Psoas muscle (tissue), 8 donors: ENCODE data around the gene USB1. TPM values are rescaled to one million over a fixed set of nuclear protein-coding genes. Genes with fewer than 3 reads are reported as not detected.

Experiments used
- ATAC-seq, 4 donors: fragments of 200-7000 bp; cut with Tn5 transposase; one replicate each; pipeline ENCODE4 v1.9.1; 2020; ENCODE audit warnings: moderate library complexity in 3 of 4, mild to moderate bottlenecking in 2 of 4
- DNase-seq, 2 donors: peaks; one replicate each; pipeline ENCODE4 v3.0.0-alpha.2; 2020
- H3K27ac ChIP-seq: fragments of 200-600 bp; one replicate; pipeline ENCODE4 v1.8.0; 2022
- H3K27me3 ChIP-seq, 3 donors: fragments of 200-600 bp in 1 of 3; one replicate each; pipeline versions ENCODE4 v1.6.1 to v1.8.0; 2013 to 2022; ENCODE audit warnings: low read length in 2 of 3, mild to moderate bottlenecking in 2 of 3, moderate library complexity in 1 of 3; ENCODE audit not compliant: insufficient read depth in 3 of 3
- H3K36me3 ChIP-seq, 2 donors: fragments of 200-600 bp in 1 of 2; one replicate each; pipeline versions ENCODE4 v1.6.1 to v1.8.0; 2013 to 2022; ENCODE audit warnings: low read depth in 1 of 2, mild to moderate bottlenecking in 1 of 2, moderate library complexity in 1 of 2; ENCODE audit not compliant: insufficient read depth in 1 of 2
- H3K4me1 ChIP-seq: fragments of 200-600 bp; one replicate; pipeline ENCODE4 v1.8.0; 2022
- H3K4me3 ChIP-seq: fragments of 200-600 bp; one replicate; pipeline ENCODE4 v1.8.0; 2022; ENCODE audit warnings: mild to moderate bottlenecking
- H3K9me3 ChIP-seq: fragments of 200-600 bp; one replicate; pipeline ENCODE4 v1.8.0; 2022
- WGBS, 3 donors: extraction: QIAGEN DNeasy Blood & Tissue Kit; methylation state at CpG; one replicate each; pipeline versions ENCODE4 v1.1.6 to v1.1.7; 2013; 5-methylcytosine and 5-hydroxymethylcytosine counted together
- intact Hi-C, 2 donors: fragments of 100-400 bp; cut with DNase I; formaldehyde crosslinking; loops; one replicate each; pipeline versions ENCODE4 v1.11.0 to v1.14.2; 2022
- long read RNA-seq, 2 donors: library from polyadenylated mRNA; unstranded; transcript quantifications; one replicate each; pipeline ENCODE4 v2.0.0, GENCODE V29; 2021
- polyA plus RNA-seq, 3 donors: library from polyadenylated mRNA; stranded (reverse); fragments of 200-250 nt; gene quantifications; one replicate each; pipeline ENCODE4 v1.2.3, GENCODE V29; 2013
- total RNA-seq, 4 donors: library from RNA; stranded (reverse); fragmentation: NEBNext Ultra II Directional in 2 of 4; extraction: Animal tissue kit (Norgen Biotek cat#: 25700) in 2 of 4; gene quantifications; one replicate each; pipeline versions ENCODE4 v1.2.1 to v1.2.4, GENCODE V29; 2021 to 2023
- TF ChIP-seq, protein P1 (sequence below): fragments of 200-600 bp; IDR thresholded peaks from one replicate; pipeline ENCODE4 v1.8.0; 2022; ENCODE audit warnings: antibody characterized with exemption
- donor health status: healthy with polysubstance abuse.
- donor health status: DM: no; HTN: no; CAD: no; lungs with moderate emphysema.
- donor health status: Bipolar disorder and iron deficiency.
- donor health status: healthy.
- donor health status: DM: yes; HTN: yes; CAD: no.
- donor health status: DM: no; HTN: no; CAD: no.
- donor health status: DM: no; HTN: no; CAD: no.
- donor health status: DM: yes; HTN: yes; CAD: no.

USB1 gene
- total RNA-seq (10 to 100 TPM; 10.1 to 26.0 (median 17.8) TPM), polyA plus RNA-seq (10 to 100 TPM; 17.0 to 30.7 (median 28.3) TPM)
- long read RNA-seq, donor 1, transcript USB1-201 (7 exons, 2,282 nt): major isoform, 6 of 7 reads
- long read RNA-seq, donor 1, partial matches to known transcripts: 0 of 7 reads
- long read RNA-seq, donor 1, other reads (novel, unspliced or antisense): 0 of 7 reads
- long read RNA-seq, donor 2, transcript USB1-201 (7 exons, 2,282 nt): major isoform, 8 of 16 reads
- long read RNA-seq, donor 2, partial matches to known transcripts: 4 of 16 reads
- long read RNA-seq, donor 2, other reads (novel, unspliced or antisense): 2 of 16 reads

DNA sequence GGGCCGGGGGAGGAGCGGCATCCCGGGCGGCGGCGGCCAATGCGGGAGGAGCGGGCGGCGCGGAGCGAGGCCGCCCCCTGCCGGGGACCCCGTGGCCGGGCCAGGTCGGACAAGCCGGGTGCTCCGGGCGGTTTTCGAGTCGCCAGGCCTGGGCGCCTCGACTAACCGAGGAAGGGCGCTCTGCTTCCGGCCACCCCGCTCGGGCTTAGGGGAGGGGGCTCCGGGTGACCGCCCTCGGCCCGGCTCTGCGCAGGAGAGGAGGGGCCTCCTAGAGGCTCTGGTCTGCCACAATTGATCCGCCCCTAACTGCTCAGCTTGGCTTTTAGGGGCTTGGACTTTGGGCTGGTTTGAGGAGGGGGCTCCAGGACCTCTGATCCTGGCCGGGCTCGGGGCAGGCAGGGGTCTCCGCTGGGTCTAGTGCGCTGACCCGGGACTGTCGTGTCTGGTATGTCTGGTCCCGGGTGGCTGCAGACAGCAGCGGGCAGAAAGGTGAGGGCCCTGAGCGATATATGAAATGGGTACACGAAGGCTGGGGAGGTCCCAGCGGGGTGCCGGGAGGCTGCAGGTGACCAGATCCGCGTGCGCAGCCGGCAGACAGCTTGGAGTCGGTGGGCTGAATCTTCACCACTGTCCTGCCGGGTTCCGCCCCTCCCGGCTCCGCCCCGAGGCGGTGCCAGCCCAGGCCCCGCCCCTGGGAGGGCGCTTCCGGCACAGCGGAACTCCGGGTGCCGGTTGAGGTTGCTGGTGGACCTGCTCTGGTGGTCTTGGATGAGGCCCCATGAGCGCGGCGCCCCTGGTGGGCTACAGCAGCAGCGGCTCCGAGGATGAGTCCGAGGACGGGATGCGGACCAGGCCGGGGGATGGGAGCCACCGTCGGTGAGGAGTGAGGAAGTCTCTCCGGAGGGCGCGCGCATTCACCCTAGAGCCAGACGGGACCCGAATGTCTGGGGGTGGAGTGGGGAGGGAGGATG, at the start of gene USB1:
Gene USB1, plus strand, starts transcription at position 702 of the 971 bp plus-strand sequence. Its CDS starts 77 bp downstream, at position 779.
- Histone ChIP-seq H3K27ac (peak within 1 kb of the TSS; percentile 91), H3K27me3 (no peaks in the 10 kb centered on the region), H3K36me3 (peaks cover 0 to 36% of the 10 kb centered on the region in 2 donors), H3K9me3 (no peaks in the 10 kb centered on the region), H3K4me1 (peaks cover 11% of the 10 kb centered on the region), H3K4me3 (peak within 1 kb of the TSS; percentile 90)
- TF ChIP-seq, protein P1, sequence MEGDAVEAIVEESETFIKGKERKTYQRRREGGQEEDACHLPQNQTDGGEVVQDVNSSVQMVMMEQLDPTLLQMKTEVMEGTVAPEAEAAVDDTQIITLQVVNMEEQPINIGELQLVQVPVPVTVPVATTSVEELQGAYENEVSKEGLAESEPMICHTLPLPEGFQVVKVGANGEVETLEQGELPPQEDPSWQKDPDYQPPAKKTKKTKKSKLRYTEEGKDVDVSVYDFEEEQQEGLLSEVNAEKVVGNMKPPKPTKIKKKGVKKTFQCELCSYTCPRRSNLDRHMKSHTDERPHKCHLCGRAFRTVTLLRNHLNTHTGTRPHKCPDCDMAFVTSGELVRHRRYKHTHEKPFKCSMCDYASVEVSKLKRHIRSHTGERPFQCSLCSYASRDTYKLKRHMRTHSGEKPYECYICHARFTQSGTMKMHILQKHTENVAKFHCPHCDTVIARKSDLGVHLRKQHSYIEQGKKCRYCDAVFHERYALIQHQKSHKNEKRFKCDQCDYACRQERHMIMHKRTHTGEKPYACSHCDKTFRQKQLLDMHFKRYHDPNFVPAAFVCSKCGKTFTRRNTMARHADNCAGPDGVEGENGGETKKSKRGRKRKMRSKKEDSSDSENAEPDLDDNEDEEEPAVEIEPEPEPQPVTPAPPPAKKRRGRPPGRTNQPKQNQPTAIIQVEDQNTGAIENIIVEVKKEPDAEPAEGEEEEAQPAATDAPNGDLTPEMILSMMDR: peak; percentile 78
- WGBS, 3 donors: 0 to 1% (median 1%) methylated on average over 54 to 81 of the region's 81 CpGs
- ATAC-seq (peak; percentile 91 to 95 (median 92)), DNase-seq (peak; percentile 88 to 93)
- intact Hi-C loops: loop anchor here (1.0 to 10.0 kb wide), 4 partner anchors 102 to 414 kb away; no protein-coding TSS in a partner anchor

DNA sequence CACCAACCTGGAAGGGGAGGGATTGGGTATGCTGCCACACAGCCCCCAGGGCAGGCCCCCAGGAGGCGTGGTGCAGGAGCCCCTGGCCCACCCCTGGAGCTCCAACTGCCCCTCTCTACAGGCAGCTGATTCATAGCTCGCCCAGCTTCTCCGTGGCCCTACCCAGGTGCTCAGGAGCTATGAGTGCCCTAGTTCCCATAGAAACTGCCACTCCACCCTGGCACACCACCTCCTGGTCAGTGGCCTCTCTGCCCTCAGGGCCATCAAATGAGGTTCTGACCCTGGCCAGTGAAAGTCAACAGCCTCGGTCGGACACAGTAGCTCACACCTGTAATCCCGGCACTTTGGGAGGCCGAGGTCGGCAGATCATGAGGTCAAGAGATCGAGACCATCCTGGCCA, 48.3 kb upstream of the USB1 start:
- ATAC-seq: no peak
- TF ChIP-seq, protein P1: no peak
- no peak overlapping the region for H3K27ac ChIP-seq
- WGBS, 3 donors: 83 to 87% (median 86%) methylated on average over 9 of the region's 9 CpGs
- peaks cover 0 to 5% (median 0%) of the 10 kb centered on the region in 3 donors for H3K27me3 ChIP-seq
- no peak overlapping the region for H3K4me3 ChIP-seq
- H3K9me3 ChIP-seq: no peaks in the 10 kb centered on the region
- intact Hi-C loops: no loop called here
- H3K36me3 ChIP-seq: no peaks in the 10 kb centered on the region
- no peak for DNase-seq
- no peaks in the 10 kb centered on the region for H3K4me1 ChIP-seq

GRCh38 chr16:57953857-57954256, 47.4 kb upstream of the USB1 start:
- Histone ChIP-seq H3K4me1 (no peaks in the 10 kb centered on the region), H3K4me3 (no peak overlapping the region), H3K36me3 (no peaks in the 10 kb centered on the region), H3K27me3 (peaks cover 0 to 5% (median 0%) of the 10 kb centered on the region in 3 donors), H3K9me3 (no peaks in the 10 kb centered on the region), H3K27ac (no peak overlapping the region)
- ATAC-seq (no peak), DNase-seq (no peak)
- TF ChIP-seq, protein P1: no peak
- WGBS, 3 donors: 91 to 100% (median 95%) methylated on average over 1 of the region's 1 CpG
- intact Hi-C loops: no loop called here

DNA sequence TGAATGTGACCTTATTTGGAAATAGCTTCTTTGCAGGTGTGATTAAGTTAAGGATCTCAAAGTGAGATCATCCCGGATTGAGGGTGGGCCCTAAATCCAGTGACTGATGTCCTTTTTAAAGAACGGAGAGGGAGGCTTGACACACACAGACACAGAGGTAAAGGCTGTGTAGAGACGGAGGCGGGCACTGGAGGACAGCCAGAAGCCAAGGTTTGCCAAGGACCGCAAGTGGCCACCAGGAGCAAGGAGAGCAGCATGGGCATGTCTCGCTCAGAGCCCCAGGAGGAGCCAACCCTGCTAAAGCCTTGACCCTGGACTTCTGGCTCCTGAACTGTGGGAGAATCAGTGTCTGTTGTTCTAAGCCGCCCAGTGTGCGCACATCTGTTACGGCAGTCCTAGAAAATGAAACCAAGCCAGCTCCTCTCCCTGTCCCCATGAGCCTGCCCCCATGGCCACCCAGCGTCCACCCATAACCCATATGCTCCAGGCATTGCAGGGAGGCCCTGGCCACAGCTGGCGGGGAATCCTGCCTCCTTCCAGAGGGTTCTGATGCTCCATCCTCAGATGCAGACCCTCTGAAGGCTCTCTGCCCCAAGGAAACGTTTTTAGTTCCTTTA, 45.5 kb upstream of the USB1 start:
- DNase-seq: no peak
- Histone ChIP-seq H3K4me3 (no peak overlapping the region), H3K36me3 (no peaks in the 10 kb centered on the region), H3K27me3 (peaks cover 0 to 5% (median 0%) of the 10 kb centered on the region in 3 donors), H3K9me3 (no peaks in the 10 kb centered on the region), H3K27ac (no peak overlapping the region), H3K4me1 (no peaks in the 10 kb centered on the region)
- intact Hi-C loops: no loop called here
- 50 to 53% (median 50%) methylated on average over 12 of the region's 12 CpGs for WGBS, 3 donors
- ATAC-seq: no peak
- TF ChIP-seq, protein P1: no peak
